ENCODE measurements around the gene HAT1.

HAT1 gene

DNA sequence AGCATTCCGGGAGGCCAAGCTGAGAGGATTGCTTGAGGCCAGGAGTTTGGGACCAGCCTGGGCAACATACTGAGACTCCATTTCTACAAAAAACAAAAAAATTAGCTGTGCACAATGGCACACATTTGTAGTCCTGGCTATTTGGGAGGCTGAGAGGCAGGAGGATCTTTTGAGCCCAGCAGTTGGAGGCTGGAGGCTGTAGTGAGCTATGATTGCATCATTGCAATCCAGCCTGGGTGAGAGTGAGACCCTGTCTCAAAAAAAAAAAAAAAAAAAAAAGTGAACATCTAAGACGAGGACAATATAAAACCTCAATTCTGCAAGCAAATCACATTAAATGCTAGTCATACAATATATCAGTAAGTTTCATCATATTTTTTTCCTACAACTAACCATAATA lies 2.8 kb upstream of the HAT1 start:
- no peak for DNase-seq (ENCODE audit: low read depth)

DNA sequence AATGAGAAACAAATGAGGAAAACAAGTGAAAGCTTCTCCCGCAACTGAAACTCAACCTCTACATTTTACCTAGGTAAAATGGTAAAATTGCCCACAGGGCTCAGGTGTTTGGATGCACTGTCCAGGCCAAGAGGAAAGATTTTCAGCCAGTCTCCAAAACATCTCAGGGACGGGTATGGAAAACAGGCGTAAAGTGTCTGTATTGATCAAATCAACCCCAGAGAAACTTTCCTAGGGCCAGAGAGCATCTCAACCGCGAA lies 361 bp upstream of the HAT1 start:
- DNase-seq (ENCODE audit: low read depth), result no peak

DNA sequence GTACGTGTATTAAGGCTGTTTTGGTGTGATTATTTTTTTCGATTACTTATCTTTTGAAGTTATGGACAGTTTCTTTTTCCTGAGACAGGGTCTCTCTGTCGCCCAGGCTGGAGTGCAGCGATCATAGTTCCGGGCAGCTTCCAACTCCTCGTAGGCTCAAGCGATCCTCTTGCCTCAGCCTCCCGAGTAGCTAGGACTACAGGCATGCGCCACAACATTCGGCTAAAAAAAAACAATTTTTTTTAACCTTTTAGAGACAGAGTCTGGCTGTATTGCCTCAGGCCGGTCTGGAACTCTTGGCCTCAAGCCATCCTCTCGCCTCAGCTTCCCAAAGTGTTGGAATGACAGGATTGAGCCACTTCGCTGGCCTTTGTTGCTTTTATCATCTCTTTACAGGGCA lies 945 bp downstream of the HAT1 start:
- no peak for DNase-seq (ENCODE audit: low read depth)

DNA sequence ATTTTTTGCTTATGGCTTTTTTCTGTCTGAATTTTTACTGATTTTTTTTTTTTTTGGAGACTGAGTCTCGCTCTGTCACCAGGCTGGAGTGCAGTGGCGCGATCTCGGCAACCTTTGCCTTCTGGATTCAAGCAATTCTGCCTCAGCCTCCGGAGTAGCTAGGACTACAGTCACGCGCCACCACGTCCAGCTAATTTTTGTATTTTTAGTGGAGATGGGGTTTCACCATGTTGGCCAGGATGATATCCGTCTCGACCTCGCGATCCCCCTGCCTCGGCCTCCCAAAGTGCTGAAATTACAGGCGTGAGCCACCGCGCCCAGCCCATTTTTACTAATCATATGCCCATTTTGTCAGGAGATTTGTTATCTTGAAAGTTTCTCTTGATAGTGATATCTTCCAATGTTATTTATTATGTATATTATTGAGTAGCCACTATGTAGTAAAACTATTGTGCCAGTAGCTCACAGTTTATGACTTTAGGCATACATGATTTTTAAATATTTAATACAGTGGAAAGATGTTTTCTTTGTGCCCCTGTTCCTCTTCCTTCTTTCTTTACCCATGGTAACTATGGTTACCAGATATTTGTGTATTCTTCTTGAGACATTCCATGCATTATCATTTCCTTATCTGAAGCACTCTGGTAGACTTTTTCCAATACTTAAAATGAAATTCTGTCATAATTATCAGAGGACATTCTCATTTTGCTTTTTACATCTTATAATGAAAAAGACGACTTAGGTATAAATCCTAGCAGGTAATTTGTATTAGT lies 2.1 kb downstream of the HAT1 start:
- DNase-seq (ENCODE audit: low read depth), result no peak

DNA sequence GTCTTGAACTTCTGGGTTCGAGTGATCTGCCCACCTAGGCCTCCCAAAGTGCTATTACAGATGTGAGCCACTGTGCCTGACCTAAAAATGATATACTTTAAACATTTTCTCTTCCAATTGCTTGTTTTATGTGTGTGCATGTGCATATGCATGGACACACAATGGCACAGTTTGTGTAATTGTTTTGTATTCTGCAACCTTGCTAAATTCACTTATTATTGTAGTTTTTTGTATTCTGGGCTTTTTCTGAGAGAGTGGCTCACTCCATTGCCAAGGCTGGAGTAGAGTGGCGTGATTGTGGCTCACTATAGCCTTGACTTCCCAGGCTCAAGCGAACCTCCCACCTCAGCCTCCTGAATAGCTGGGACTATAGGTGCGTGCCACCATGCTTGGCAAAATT lies 8.1 kb downstream of the HAT1 start:
- no peak for DNase-seq (ENCODE audit: low read depth)

DNA sequence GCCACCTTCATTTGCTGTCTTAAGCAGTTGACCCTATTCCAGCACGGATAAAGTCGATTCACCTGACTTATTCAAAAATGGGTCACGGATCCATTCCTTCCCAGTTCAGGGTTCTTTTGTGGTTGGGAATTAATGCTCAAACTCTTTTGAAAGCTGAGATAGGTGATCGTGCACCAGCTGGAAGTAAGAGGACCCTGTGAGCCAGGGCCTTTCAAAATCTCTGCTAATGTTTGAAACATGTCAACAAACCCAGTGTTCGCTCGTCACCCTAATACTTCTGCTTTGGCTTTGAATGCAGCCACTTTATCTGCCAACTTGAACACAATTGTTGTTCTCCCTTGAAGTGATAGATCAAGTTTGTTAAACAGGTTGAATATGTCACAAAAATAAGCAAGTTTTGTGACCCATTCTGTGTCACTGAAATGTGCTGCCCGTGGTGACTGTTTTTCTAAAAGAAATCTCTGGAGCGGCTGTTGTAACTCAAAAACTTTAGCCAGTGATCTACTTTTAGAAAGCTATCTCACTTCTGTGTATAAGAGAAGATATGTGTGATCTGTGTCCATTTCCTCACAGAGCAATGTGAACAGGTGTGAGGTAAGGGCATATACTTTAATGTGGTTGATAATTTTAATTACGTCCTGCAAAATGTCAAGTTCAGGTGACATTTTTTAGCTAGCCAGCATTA lies 16.9 kb downstream of the HAT1 start:
- no peak for DNase-seq (ENCODE audit: low read depth)

DNA sequence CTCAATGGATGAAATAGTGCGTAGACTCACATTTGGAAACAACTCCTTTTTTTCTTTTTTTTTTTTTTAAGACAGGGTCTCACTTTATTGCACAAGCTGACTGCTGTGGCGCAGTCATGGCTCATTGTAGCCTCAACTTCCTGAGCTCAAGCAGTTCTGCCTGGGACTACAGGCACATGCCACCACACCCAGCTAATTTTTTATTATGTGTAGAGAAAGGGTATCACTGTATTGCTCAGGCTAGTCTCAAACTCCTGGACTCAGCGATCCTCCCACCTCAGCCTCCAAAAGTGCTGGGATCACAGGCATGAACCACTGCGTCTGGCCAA lies 17.4 kb downstream of the HAT1 start:
- no peak for DNase-seq (ENCODE audit: low read depth)

DNA sequence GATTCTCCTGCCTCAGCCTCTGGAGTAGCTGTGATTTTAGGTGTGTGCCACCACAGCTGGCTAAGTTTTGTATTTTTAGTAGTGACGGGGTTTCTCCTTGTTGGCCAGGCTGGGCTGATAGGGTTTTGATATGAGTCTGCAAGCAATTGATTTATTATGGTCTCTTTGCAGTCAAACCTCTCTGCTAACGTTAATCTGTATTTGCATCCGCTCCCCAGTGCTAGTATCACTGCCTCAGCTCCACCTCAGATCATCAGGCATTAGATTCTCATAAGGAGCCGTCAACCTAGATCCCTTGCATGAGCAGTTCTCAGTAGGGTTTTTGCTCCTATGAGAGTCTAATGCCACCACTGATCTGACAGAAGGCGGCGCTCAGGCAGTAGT lies 19.0 kb downstream of the HAT1 start:
- no peak for DNase-seq (ENCODE audit: low read depth)

DNA sequence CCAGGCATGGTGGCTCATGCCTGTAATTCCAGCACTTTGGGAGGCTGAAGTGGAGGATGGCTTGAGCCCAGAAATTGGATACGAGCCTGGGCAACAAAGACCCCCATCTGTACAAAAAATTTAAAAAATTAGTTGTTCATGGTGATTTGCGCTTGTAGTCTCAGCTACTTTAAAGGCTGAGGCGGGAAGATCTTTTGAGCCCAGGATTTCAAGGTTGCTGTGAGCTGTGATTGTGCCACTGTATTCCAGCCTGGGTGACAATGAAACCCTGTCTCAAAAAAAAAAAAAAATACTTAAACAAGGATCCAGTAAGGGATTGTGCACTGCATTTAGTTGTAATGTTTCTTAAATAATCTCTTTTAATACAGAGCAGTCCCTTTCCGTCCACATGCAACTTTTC lies 21.6 kb downstream of the HAT1 start:
- DNase-seq (ENCODE audit: low read depth), result no peak

DNA sequence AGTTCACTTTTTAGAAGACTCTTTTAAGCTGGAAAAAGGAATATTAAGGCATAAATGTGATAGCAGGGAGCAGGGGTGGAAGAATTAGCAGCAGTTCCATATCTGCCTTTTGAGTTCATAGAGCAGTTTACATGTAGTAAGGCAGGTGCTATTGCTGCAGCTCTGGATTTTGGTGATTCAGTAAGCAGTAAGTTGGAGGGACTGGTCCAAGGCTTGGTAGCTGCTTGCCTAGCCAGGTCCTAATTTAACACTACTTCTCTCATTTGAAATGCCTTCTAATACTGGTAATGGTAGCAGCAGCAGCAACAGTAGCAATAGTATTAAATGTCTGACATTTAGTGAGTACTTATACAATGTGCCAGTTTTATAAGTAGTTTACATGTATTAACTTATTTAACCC lies 30.0 kb downstream of the HAT1 start:
- no peak for DNase-seq (ENCODE audit: low read depth)

DNA sequence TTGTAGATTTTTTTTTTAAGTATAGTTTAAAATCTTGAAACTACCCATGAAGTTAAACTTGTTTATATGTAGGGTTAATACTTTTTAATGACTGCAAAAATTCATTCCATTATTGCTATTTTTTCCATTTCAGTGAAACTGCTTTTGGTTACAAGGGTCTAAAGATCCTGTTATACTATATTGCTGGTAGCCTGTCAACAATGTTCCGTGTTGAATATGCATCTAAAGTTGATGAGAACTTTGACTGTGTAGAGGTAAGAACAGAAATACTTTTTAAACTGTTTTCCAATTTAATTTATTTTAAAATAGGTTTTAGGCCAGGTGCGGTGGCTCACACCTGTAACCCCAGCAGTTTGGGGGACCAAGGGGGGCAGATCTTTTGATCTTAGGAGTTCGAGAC lies 30.5 kb downstream of the HAT1 start:
- no peak for DNase-seq (ENCODE audit: low read depth)

DNA sequence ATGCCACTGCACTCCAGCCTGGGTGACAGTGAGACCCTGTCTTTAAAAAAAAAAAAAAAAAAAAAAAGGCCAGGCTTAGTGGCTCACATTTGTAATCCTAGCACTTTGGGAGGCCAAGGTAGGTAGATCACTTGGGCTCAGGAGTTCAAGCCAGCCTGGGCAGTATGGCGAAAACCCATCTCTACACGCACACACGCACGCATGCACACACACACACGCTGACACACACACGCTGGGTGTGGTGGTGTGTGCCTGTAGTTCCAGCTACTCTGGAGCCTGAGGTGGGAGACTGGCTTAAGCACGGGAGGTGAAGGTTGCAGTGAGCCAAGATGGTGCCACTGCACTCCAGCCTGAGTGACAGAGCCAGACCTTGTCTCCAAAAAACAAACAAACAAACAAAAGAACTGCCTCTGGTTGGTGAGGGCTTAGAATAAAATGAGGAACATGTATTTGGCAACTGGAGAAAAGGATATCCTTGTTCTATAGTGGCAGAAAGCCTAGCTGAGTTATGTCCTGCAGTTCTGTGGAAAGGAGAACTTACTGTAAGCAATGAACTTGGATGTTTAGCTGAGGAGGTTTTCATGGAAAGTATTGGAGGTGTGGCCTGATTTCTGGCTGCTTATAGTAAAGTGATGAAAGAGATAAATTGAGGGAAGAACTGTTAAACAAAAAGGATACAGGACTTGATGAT lies 34.0 kb downstream of the HAT1 start:
- no peak for DNase-seq (ENCODE audit: low read depth)

DNA sequence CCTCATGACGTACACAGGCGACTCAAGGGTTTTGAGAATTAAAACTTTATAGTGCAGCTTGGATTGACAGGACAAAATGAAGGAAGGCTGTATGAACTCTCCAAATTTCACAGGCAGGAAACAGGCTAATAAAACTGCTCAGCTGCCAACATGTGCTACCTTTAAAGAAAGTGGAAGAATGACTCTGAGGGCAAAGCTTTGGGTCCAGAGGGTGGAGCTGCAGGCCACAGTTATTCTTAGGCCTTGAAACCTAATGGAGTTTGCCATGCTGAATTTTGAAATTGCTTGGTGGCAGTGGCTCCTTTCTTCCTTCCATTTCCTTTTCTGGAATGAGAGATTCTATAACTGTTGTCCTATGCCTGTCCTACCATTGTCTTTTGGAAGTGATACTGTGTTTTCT lies 34.8 kb downstream of the HAT1 start:
- DNase-seq (ENCODE audit: low read depth), result no peak

DNA sequence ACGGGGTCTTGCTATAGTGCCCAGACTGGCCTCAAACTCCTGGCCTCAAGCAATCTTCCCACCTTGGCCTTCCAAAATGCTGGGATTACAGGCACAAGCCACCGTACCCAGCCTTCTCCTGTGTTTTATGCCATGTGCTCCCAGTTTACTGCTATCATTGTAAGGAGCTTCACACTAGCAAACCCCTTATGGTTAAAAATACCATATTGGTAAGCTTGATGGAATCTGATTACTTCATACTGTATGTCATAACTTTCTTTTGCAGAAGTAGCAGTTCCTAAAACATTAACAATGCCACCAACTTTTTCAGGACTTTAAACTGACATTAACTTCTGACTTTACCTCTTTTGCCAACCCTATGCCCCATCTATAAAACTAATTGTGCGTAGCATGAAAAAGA lies 36.2 kb downstream of the HAT1 start:
- peak; percentile 45 for DNase-seq (ENCODE audit: low read depth)

DNA sequence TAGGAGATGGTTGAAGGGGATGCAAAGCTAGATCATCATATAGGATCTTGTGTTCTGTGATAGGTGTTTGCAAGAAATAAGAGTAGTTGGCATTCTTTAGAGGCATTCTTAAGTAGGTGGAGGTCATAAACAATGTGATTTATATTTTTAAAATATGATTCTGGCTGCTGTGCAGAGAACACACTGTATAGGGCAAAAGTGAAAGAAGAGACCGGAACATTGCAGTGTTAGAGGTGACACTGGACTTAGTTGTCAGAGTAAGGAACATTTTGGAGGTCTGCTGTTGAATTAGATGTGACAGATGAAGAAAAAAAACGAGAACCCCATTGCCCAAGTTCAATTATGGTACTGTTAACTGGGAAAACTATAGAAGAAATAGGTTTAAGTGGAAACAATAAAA lies 37.7 kb downstream of the HAT1 start:
- DNase-seq (ENCODE audit: low read depth), result no peak

DNA sequence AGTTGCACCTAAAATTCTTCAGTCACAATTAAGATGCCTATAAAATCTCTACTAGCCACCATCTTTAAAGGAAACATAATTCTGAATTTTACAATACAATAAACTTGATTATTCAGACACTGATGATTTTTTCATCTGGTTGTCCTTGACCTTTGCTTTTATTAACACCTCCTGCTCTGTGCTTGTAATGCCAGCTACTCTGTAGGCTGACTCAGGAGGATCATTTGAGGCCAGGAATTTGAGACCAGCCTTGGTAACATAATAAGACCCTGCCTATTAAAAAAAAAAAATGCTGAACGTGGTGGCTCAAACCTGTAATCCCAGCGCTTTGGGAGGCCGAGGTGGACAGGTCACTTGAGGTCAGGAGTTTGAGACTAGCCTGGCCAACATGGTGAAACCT lies 38.3 kb downstream of the HAT1 start:
- no peak for DNase-seq (ENCODE audit: low read depth)

DNA sequence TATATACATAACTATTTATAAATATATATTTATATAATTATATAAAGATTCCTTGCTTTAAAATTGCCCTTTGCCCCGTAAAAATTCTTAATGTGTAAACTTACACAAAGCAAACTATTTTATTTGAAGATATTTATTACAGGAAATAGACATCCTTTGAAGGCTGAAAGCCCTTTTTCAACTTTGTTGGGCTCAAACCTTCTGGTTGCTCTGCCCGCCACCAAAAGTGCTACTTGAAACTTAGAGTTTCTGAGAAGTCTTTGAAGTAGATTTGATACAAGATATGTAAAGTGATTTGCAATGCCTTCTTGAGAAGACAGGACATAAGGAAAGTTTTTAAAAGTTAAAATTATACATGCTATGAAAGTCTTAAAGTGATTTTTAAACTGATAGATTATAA lies 40.9 kb downstream of the HAT1 start:
- DNase-seq (ENCODE audit: low read depth), result no peak

DNA sequence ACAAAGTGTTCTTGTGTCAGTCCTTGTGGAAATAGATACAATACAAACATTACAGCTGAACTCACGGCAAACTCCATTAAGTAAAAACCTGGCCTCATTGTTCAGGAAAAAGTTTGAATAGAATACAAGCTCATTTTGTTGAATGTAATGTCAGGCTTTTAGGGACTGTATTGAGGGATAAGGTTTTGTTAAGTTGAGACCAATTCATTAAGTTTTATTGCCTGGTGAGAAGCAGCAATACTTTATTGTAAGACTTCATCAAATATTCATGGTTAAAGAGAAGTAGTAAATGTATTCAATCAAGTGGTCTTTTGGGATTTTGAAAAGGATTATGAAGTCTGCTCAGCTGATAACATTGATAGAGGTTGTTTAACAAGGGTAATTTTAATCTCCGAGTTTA lies 42.0 kb downstream of the HAT1 start:
- no peak for DNase-seq (ENCODE audit: low read depth)

DNA sequence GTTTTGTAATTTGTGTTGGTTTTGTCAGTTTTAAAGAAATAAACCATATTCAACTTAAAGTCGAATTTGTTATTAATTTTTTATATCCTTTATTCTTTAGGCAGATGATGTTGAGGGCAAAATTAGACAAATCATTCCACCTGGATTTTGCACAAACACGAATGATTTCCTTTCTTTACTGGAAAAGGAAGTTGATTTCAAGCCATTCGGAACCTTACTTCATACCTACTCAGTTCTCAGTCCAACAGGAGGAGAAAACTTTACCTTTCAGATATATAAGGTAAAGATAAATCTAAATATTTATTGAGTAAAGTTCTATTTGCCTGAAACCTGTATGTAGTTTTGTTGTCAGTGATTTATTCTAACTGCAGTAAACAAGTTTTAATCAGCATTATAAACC lies 43.0 kb downstream of the HAT1 start:
- no peak for DNase-seq (ENCODE audit: low read depth)

DNA sequence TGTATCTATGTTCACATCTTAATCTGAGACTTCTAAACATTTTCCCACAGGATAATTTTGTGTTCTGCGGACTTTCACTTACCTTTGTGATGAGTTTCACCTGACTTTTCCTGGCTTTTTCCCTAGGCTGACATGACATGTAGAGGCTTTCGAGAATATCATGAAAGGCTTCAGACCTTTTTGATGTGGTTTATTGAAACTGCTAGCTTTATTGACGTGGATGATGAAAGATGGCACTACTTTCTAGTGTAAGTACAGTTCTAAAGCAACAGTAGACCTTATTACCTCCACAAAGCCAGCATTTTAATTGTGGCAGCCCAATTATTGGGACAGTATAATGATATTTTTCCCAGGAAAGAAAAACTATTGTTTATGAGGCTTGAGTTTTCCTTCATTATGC lies 43.4 kb downstream of the HAT1 start:
- DNase-seq (ENCODE audit: low read depth), result no peak

DNA sequence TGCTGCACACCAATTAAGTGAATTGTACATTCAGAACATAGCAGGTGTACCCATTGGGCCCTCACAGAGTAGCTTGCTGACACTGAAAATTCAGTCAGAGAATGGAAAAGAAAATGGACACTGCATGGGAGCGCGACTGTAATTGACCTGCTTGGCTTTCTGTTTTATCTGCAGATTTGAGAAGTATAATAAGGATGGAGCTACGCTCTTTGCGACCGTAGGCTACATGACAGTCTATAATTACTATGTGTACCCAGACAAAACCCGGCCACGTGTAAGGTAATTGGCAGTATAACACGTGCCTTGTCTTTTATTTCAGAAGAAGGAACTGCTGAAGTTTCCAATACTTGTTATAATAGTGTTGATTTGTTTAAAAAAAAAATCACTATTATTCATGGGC lies 44.0 kb downstream of the HAT1 start:
- no peak for DNase-seq (ENCODE audit: low read depth)

DNA sequence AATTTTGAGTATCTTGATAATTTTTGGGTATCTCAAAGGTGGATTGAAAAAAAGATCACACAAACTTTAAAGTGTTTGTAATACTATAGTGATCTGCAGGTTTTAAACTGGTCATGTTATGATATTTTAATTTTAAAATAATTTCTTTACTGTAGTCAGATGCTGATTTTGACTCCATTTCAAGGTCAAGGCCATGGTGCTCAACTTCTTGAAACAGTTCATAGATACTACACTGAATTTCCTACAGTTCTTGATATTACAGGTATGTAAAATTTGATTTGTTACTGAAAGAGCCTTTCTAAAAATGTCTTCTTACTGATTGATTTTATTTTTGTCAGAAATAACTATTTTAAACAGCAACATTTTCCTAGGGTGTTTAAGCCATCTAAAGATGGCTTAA lies 44.4 kb downstream of the HAT1 start:
- no peak for DNase-seq (ENCODE audit: low read depth)

DNA sequence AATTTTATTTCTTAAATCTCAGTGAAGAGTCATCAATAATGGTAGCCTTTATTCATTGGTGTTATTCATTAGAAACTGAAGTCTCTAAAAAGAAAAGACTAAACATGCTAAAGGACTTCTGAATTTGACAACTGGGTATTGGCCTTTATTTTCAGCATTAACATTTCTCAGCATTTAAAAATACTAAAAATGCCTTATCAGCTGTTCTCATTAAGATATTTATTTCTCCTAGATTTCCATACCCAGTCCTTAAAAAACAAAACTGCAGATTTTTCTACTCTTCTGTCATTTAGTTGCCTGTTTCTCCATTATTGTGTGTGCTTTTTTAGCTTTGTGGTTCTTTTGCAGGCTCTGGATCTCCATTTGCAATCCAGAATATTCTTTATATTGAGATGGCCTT lies 46.2 kb downstream of the HAT1 start:
- DNase-seq (ENCODE audit: low read depth), result no peak

Measured in non-pigmented ciliary epithelial cell (primary cell).